ENCODE data around the gene SLC25A34. TPM values are rescaled to one million over a fixed set of nuclear protein-coding genes. Genes with fewer than 3 reads are reported as not detected.
A peak's percentile ranks its signal among the peaks of the same experiment; 100 is the strongest.

The SLC25A34 gene
- total RNA-seq, 4 donors from 2014 or later = 1.3 to 4.3 (median 2.4) TPM

DNA sequence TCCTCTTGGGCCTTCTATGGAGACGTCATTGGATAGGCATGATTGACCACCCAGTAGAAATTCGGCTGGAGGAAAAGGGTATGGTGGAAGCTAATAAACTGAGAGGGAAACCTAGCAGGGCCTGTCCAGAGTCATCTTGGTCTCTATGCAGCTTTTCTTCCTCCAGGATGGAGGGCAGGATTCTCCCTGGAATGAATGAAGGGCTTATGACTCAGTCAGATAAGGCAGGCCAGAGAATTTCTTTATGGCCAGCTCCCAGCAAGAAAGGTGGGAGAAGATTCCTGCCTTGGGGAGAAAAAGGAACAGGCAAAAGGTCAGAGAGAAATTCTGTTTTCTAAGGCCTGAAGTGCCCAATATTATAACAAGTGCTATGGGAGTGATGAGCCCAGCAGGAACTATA, 39.6 kb downstream of the SLC25A34 start:
- Histone ChIP-seq H3K9me3 (no peaks in the 10 kb centered on the region), H3K27me3 (no peaks in the 10 kb centered on the region), H3K4me3 (no peak overlapping the region), H3K27ac (no peak overlapping the region), H3K36me3 (peaks cover 54% of the 10 kb centered on the region), H3K4me1 (no peaks in the 10 kb centered on the region)
- WGBS = 84% methylated on average over 2 of the region's 2 CpGs
- no peak for DNase-seq (ENCODE audit: low spot score in 2 of 2)
- TF ChIP-seq EP300 (IDR thresholded peaks at IDR 0.05) = no peak
- no peak for TF ChIP-seq POLR2AphosphoS5 (IDR thresholded peaks at IDR 0.05)
- TF ChIP-seq POLR2A (IDR thresholded peaks at IDR 0.05) = no peak
- TF ChIP-seq, protein P1, sequence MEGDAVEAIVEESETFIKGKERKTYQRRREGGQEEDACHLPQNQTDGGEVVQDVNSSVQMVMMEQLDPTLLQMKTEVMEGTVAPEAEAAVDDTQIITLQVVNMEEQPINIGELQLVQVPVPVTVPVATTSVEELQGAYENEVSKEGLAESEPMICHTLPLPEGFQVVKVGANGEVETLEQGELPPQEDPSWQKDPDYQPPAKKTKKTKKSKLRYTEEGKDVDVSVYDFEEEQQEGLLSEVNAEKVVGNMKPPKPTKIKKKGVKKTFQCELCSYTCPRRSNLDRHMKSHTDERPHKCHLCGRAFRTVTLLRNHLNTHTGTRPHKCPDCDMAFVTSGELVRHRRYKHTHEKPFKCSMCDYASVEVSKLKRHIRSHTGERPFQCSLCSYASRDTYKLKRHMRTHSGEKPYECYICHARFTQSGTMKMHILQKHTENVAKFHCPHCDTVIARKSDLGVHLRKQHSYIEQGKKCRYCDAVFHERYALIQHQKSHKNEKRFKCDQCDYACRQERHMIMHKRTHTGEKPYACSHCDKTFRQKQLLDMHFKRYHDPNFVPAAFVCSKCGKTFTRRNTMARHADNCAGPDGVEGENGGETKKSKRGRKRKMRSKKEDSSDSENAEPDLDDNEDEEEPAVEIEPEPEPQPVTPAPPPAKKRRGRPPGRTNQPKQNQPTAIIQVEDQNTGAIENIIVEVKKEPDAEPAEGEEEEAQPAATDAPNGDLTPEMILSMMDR (IDR thresholded peaks at IDR 0.05) = no peak

DNA sequence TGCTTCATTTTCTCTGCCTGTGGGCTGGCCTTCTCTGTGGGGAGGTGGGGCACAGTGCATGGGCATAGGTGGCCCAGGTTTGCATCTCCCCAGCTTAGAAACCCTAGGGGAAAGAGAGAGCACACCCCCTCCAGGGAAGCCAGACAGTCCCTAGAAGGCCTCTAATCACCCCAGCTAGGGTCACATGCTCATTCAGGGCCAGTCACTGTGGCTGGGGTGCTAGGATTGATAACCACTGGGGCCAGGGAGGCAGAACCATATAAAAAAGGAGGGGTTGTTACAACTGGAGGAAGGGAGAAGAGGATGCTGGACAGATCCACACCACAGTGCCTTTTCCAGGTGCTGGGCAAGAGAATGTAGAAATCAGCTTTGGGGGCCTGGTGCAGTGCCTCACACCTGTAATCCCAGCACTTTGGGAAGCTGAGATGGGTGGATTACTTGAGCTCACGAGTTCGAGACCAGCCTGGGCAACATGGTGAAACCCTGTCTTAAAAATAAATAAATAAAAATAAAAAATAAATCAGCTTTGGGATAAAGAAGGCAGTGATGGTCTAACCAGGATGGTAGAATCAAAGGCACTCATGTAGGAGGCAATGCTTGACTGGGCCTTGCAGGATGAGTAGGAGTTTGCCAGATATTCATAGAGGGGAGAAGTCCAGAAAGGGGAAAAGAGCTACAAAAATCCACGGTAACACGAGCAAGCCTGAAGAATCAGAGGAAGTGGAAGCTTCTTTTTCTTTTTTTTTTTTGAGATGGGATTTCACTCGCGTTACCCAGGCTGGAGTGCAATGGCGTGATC, 42.0 kb downstream of the SLC25A34 start:
- H3K4me1 ChIP-seq = no peaks in the 10 kb centered on the region
- WGBS = 95% methylated on average over 7 of the region's 7 CpGs

DNA sequence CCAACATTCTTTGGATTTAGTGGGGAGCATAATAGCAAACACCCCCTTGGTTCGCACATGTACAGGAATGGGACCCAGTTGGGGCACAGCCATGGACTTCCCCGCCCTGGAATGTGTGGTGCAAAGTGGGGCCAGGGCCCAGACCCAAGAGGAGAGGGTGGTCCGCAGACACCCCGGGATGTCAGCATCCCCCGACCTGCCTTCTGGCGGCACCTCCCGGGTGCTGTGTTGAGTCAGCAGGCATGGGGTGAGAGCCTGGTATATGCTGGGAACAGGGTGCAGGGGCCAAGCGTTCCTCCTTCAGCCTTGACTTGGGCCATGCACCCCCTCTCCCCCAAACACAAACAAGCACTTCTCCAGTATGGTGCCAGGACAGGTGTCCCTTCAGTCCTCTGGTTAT, 49.6 kb downstream of the SLC25A34 start:
- DNase-seq (ENCODE audit: low spot score in 2 of 2) = no peak
- TF ChIP-seq EP300 (IDR thresholded peaks at IDR 0.05) (no peak), POLR2A (IDR thresholded peaks at IDR 0.05) (no peak)
- TF ChIP-seq, protein P1 (IDR thresholded peaks at IDR 0.05) = no peak
- peaks cover 12% of the 10 kb centered on the region for H3K4me1 ChIP-seq
- peaks cover 12% of the 10 kb centered on the region for H3K36me3 ChIP-seq
- no peak overlapping the region for H3K4me3 ChIP-seq
- WGBS = 90% methylated on average over 4 of the region's 8 CpGs
- no peaks in the 10 kb centered on the region for H3K27me3 ChIP-seq
- H3K27ac ChIP-seq = no peak overlapping the region
- no peaks in the 10 kb centered on the region for H3K9me3 ChIP-seq

More for the DNA sequence above, 42.0 kb downstream of the SLC25A34 start:
- Histone ChIP-seq H3K27me3 (no peaks in the 10 kb centered on the region), H3K27ac (no peak overlapping the region), H3K9me3 (no peaks in the 10 kb centered on the region), H3K4me3 (no peak overlapping the region), H3K36me3 (peaks cover 41% of the 10 kb centered on the region)
- no peak for DNase-seq (ENCODE audit: low spot score in 2 of 2)
- TF ChIP-seq, protein P1 (IDR thresholded peaks at IDR 0.05) = no peak
- no peak for TF ChIP-seq POLR2A (IDR thresholded peaks at IDR 0.05)
- TF ChIP-seq EP300 (IDR thresholded peaks at IDR 0.05) = no peak
- TF ChIP-seq POLR2AphosphoS5 (IDR thresholded peaks at IDR 0.05) = no peak

DNA sequence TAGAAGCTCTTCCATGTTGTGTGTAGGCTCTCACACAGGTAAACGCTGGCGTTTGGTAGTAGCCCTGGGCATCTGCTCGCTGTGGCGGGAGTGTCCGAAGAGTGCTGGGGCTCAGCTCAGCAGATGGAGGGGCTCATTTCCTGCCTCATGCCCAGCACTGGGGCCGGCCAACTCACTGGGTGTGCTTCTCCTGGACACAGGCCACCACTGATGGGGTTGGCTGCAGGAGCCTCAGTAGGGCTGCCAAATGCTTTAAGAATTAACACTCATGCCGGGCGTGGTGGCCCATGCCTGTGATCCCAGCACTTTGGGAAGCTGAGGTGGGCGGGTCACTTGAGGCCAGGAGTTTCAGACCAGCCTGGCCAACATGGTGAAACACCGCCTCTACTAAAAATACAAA, 50.5 kb downstream of the SLC25A34 start:
- Histone ChIP-seq H3K36me3 (peaks cover 6% of the 10 kb centered on the region), H3K27ac (peak overlapping the region; percentile 3), H3K9me3 (no peaks in the 10 kb centered on the region), H3K27me3 (no peaks in the 10 kb centered on the region), H3K4me3 (no peak overlapping the region), H3K4me1 (peaks cover 12% of the 10 kb centered on the region)
- WGBS = 78% methylated on average over 3 of the region's 10 CpGs
- no peak for TF ChIP-seq EP300 (IDR thresholded peaks at IDR 0.05)
- no peak for TF ChIP-seq POLR2AphosphoS5 (IDR thresholded peaks at IDR 0.05)
- TF ChIP-seq POLR2A (IDR thresholded peaks at IDR 0.05) = no peak
- TF ChIP-seq, protein P1 (IDR thresholded peaks at IDR 0.05) = no peak
- no peak for DNase-seq (ENCODE audit: low spot score in 2 of 2)

DNA sequence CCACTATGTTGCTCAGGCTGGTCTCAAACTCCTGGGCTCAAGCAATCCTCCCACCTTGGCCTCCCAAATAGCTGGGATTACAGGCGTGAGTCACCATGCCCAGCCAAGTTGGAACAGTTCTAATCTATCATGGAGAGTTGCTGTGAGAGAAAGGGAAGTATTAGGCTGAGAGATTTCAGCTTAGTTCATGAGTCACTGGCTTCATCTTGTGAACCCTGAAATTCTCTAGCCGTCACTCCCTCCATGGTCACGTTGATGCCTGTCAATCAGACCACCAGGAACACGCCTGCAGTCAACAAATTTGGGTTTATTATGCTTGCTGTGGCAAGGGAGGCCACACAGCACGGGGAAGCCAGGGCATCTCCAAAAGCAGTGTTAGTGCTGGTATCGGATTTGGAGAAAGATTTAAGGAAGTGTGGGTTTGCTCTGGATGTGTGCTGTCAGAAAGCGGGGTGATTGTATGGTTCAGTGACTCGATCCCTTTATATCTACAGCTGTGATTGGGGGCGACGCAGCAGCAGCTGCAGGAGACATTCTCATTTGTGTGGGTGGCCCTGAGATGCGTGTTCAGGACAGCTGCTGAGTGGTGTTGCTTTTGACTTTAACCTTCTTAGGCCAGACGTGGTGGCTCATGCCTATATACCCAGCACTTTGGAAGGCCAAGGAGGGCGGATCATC, 52.7 kb downstream of the SLC25A34 start:
- Histone ChIP-seq H3K27me3 (no peaks in the 10 kb centered on the region), H3K27ac (no peak overlapping the region), H3K4me1 (peaks cover 20% of the 10 kb centered on the region), H3K4me3 (no peak overlapping the region), H3K9me3 (no peaks in the 10 kb centered on the region), H3K36me3 (peaks cover 6% of the 10 kb centered on the region)
- TF ChIP-seq, protein P1 (IDR thresholded peaks at IDR 0.05) = no peak
- TF ChIP-seq EP300 (IDR thresholded peaks at IDR 0.05) (no peak), POLR2A (IDR thresholded peaks at IDR 0.05) (no peak), POLR2AphosphoS5 (IDR thresholded peaks at IDR 0.05) (no peak)
- no peak for DNase-seq (ENCODE audit: low spot score in 2 of 2)
- WGBS = 72% methylated on average over 13 of the region's 13 CpGs

All from suprapubic skin (tissue), 4 donors.